Measurements from ENCODE around the gene RASGEF1B. TPM values are rescaled to one million over a fixed set of nuclear protein-coding genes. Genes with fewer than 3 reads are reported as not detected.
A peak's percentile ranks its signal among the peaks of the same experiment; 100 is the strongest.

The RASGEF1B gene
- total RNA-seq, 1 donor from 2014 or later: 45.1 TPM

- TF ChIP-seq, protein P1, sequence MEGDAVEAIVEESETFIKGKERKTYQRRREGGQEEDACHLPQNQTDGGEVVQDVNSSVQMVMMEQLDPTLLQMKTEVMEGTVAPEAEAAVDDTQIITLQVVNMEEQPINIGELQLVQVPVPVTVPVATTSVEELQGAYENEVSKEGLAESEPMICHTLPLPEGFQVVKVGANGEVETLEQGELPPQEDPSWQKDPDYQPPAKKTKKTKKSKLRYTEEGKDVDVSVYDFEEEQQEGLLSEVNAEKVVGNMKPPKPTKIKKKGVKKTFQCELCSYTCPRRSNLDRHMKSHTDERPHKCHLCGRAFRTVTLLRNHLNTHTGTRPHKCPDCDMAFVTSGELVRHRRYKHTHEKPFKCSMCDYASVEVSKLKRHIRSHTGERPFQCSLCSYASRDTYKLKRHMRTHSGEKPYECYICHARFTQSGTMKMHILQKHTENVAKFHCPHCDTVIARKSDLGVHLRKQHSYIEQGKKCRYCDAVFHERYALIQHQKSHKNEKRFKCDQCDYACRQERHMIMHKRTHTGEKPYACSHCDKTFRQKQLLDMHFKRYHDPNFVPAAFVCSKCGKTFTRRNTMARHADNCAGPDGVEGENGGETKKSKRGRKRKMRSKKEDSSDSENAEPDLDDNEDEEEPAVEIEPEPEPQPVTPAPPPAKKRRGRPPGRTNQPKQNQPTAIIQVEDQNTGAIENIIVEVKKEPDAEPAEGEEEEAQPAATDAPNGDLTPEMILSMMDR (IDR thresholded peaks at IDR 0.05): no peak
- intact Hi-C loops (cut with DNase I): no loop called here
- peaks cover 90% of the 10 kb centered on the region for H3K36me3 ChIP-seq
These were observed 38.9 kb downstream of the RASGEF1B start for GRCh38 chr4:81432825-81433224.

GRCh38 chr4:81431971-81432370 is 39.7 kb downstream of the RASGEF1B start:
- Histone ChIP-seq H3K9me3 (no peaks in the 10 kb centered on the region), H3K36me3 (peaks cover 90% of the 10 kb centered on the region)
- TF ChIP-seq, protein P1 (IDR thresholded peaks at IDR 0.05): no peak

More at GRCh38 chr4:81432825-81433224, 38.9 kb downstream of the RASGEF1B start:
- ATAC-seq (no peak), DNase-seq (no peak)
- Histone ChIP-seq H3K9me3 (no peaks in the 10 kb centered on the region), H3K27ac (no peak overlapping the region), H3K27me3 (no peaks in the 10 kb centered on the region), H3K4me3 (no peak overlapping the region), H3K4me1 (no peaks in the 10 kb centered on the region)

GRCh38 chr4:81429607-81430006 is 42.1 kb downstream of the RASGEF1B start:
- intact Hi-C loops (cut with DNase I): no loop called here
- Histone ChIP-seq H3K4me3 (no peak overlapping the region), H3K4me1 (no peaks in the 10 kb centered on the region), H3K27ac (no peak overlapping the region), H3K27me3 (no peaks in the 10 kb centered on the region), H3K9me3 (no peaks in the 10 kb centered on the region), H3K36me3 (peaks cover 93% of the 10 kb centered on the region)
- peak; percentile 41 for ATAC-seq
- DNase-seq: no peak
- TF ChIP-seq, protein P1 (IDR thresholded peaks at IDR 0.05): no peak

More at GRCh38 chr4:81431971-81432370, 39.7 kb downstream of the RASGEF1B start:
- H3K4me1 ChIP-seq: no peaks in the 10 kb centered on the region
- no peak overlapping the region for H3K4me3 ChIP-seq
- no peaks in the 10 kb centered on the region for H3K27me3 ChIP-seq
- no peak overlapping the region for H3K27ac ChIP-seq
- no peak for ATAC-seq
- intact Hi-C loops (cut with DNase I): no loop called here
- DNase-seq: no peak

DNA sequence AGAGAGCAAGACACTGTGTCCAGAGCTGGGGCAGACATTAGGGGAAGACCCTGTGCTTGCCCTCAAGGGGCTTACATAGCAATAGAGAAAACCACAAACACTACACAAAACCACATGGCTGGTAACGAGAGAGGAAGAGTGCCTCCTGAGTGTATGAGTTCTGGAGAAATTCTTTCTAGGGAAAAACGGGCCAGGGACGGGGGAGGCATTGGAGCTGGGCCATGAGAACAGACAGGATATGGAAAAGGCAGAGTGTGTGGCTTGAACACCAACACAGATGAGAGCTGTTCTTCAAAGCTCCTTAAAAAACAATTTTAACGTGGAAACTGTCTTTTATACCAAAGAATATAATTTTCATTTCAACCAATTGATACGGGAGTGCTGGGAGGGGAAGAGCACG is 42.7 kb downstream of the RASGEF1B start:
- DNase-seq (no peak), ATAC-seq (no peak)
- Histone ChIP-seq H3K4me3 (no peak overlapping the region), H3K4me1 (no peaks in the 10 kb centered on the region), H3K9me3 (no peaks in the 10 kb centered on the region), H3K36me3 (peaks cover 87% of the 10 kb centered on the region), H3K27me3 (no peaks in the 10 kb centered on the region), H3K27ac (no peak overlapping the region)
- intact Hi-C loops (cut with DNase I): no loop called here
- TF ChIP-seq, protein P1 (IDR thresholded peaks at IDR 0.05): no peak

DNA sequence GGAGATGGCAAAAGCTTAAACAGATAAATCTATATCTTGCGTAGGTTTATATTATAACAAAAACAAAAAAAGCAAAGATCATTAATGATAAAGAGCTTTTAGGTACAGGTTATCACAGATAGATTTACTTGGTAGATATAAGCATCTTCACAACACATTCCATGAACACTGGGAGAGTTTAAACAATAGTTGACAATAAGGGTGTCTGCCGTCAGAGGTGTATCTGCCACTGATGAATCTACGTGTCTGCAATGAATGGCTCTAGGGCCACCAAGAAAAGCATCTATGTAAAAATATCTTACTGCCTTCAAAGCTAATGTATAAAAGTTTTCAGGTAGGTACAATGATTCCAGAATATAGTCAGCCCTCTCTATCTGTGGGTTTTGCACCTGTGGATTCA is 43.7 kb downstream of the RASGEF1B start:
- H3K27me3 ChIP-seq: no peaks in the 10 kb centered on the region
- no peaks in the 10 kb centered on the region for H3K4me1 ChIP-seq
- H3K27ac ChIP-seq: no peak overlapping the region
- peaks cover 77% of the 10 kb centered on the region for H3K36me3 ChIP-seq
- no peak for ATAC-seq
- no peaks in the 10 kb centered on the region for H3K9me3 ChIP-seq
- no peak for DNase-seq
- TF ChIP-seq, protein P1 (IDR thresholded peaks at IDR 0.05): no peak
- intact Hi-C loops (cut with DNase I): no loop called here
- no peak overlapping the region for H3K4me3 ChIP-seq

DNA sequence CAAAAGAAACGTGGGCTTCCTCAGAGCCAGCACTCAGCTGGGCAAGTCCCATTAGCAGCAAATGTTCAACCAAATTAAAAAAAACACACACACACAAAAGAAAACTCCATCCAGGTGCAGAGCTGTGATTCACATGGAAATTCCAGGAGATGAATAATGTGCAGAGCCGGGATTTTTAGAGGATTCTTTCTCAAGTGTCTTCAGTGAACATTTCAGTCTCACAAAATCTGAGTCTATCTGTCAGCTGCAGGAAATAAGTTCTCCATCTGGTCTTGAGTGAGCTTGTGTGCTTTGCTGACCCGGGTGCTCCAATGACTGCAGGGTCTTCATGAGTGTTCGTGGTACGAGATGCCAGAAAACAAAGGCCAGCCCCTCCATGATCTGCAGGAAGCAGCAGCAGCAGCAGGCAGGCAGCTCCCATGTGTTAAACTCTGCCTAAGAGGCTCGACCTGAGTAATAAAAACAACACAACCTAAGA is 44.3 kb downstream of the RASGEF1B start:
- ATAC-seq (no peak), DNase-seq (no peak)
- no peaks in the 10 kb centered on the region for H3K9me3 ChIP-seq
- H3K27me3 ChIP-seq: no peaks in the 10 kb centered on the region
- intact Hi-C loops (cut with DNase I): no loop called here
- peaks cover 71% of the 10 kb centered on the region for H3K36me3 ChIP-seq
- no peak overlapping the region for H3K27ac ChIP-seq
- no peak overlapping the region for H3K4me3 ChIP-seq
- TF ChIP-seq, protein P1 (IDR thresholded peaks at IDR 0.05): no peak
- no peaks in the 10 kb centered on the region for H3K4me1 ChIP-seq

Measured in upper lobe of right lung (tissue), 1 donor.